ENCODE results near the gene CORIN. TPM values are rescaled to one million over a fixed set of nuclear protein-coding genes. Genes with fewer than 3 reads are reported as not detected.
"Not testable (repeated sequence)": the region's sequence is repeated elsewhere in the genome, so short reads cannot be mapped to it uniquely, and the experiment has no call there.

Gene CORIN
- total and polyA plus RNA-seq, 12 donors = 0.10 to 1.1 (median 0.41) TPM; not detected in 2

GRCh38 chr4:47714269-47714668 is 123.6 kb downstream of the CORIN start:
- DNase-seq = no peak
- TF ChIP-seq POLR2A (IDR thresholded peaks at IDR 0.05) = no peak
- no peak for TF ChIP-seq CTCF (IDR thresholded peaks at IDR 0.05)
- H3K27ac ChIP-seq = no peak overlapping the region
- intact Hi-C loops (cut with DNase I) = no loop called here
- H3K27me3 ChIP-seq = no peaks in the 10 kb centered on the region
- H3K36me3 ChIP-seq (replicated peaks in 1 of 2) = no peaks in the 10 kb centered on the region
- H3K9me3 ChIP-seq (replicated peaks in 1 of 3) = no peaks in the 10 kb centered on the region
- WGBS, 4 donors = 40 to 54% (median 45%) methylated on average over 2 of the region's 2 CpGs
- no peaks in the 10 kb centered on the region for H3K4me1 ChIP-seq (replicated peaks in 1 of 2)
- H3K4me3 ChIP-seq = no peak overlapping the region

GRCh38 chr4:47713129-47713834 is 124.6 kb downstream of the CORIN start:
- Histone ChIP-seq H3K9me3 (replicated peaks in 1 of 3) (no peaks in the 10 kb centered on the region), H3K4me3 (no peak overlapping the region), H3K27me3 (no peaks in the 10 kb centered on the region), H3K4me1 (replicated peaks in 1 of 2) (no peaks in the 10 kb centered on the region), H3K27ac (no peak overlapping the region), H3K36me3 (replicated peaks in 1 of 2) (no peaks in the 10 kb centered on the region)
- TF ChIP-seq CTCF (IDR thresholded peaks at IDR 0.05) (no peak), POLR2A (IDR thresholded peaks at IDR 0.05) (no peak)
- DNase-seq = no peak
- intact Hi-C loops (cut with DNase I) = no loop called here
- WGBS, 4 donors = 58 to 67% (median 63%) methylated on average over 6 of the region's 6 CpGs

- WGBS, 4 donors = 52 to 74% (median 62%) methylated on average over 3 of the region's 3 CpGs
- intact Hi-C loops (cut with DNase I) = no loop called here
- TF ChIP-seq CTCF (IDR thresholded peaks at IDR 0.05) (no peak), POLR2A (IDR thresholded peaks at IDR 0.05) (no peak)
These were observed 126.2 kb downstream of the CORIN start for GRCh38 chr4:47711646-47712045.

GRCh38 chr4:47711183-47711582 is 126.7 kb downstream of the CORIN start:
- Histone ChIP-seq H3K4me1 (replicated peaks in 1 of 2) (no peaks in the 10 kb centered on the region), H3K9me3 (replicated peaks in 1 of 3) (no peaks in the 10 kb centered on the region), H3K27me3 (no peaks in the 10 kb centered on the region), H3K4me3 (no peak overlapping the region), H3K27ac (no peak overlapping the region), H3K36me3 (replicated peaks in 1 of 2) (no peaks in the 10 kb centered on the region)
- 82 to 91% (median 86%) methylated on average over 4 of the region's 4 CpGs for WGBS, 4 donors
- DNase-seq = no peak
- intact Hi-C loops (cut with DNase I) = no loop called here
- no peak for TF ChIP-seq POLR2A (IDR thresholded peaks at IDR 0.05)
- no peak for TF ChIP-seq CTCF (IDR thresholded peaks at IDR 0.05)

More at GRCh38 chr4:47711646-47712045, 126.2 kb downstream of the CORIN start:
- no peak overlapping the region for H3K27ac ChIP-seq
- no peaks in the 10 kb centered on the region for H3K4me1 ChIP-seq (replicated peaks in 1 of 2)
- H3K9me3 ChIP-seq (replicated peaks in 1 of 3) = no peaks in the 10 kb centered on the region
- no peak overlapping the region for H3K4me3 ChIP-seq
- no peaks in the 10 kb centered on the region for H3K27me3 ChIP-seq
- DNase-seq = no peak
- no peaks in the 10 kb centered on the region for H3K36me3 ChIP-seq (replicated peaks in 1 of 2)

- H3K9me3 ChIP-seq (replicated peaks in 1 of 3); H3K36me3 ChIP-seq (replicated peaks in 1 of 2); H3K4me3 ChIP-seq; H3K27ac ChIP-seq; intact Hi-C loops (cut with DNase I); H3K4me1 ChIP-seq (replicated peaks in 1 of 2); DNase-seq; H3K27me3 ChIP-seq: not testable (repeated sequence)
- 91 to 94% (median 92%) methylated on average over 16 to 18 of the region's 18 CpGs for WGBS, 4 donors
These were observed 131.5 kb downstream of the CORIN start for GRCh38 chr4:47706352-47706751.
